Measurements from ENCODE around the gene THADA. TPM values are rescaled to one million over a fixed set of nuclear protein-coding genes. Genes with fewer than 3 reads are reported as not detected.
A peak's percentile ranks its signal among the peaks of the same experiment; 100 is the strongest.

THADA gene, protein sequence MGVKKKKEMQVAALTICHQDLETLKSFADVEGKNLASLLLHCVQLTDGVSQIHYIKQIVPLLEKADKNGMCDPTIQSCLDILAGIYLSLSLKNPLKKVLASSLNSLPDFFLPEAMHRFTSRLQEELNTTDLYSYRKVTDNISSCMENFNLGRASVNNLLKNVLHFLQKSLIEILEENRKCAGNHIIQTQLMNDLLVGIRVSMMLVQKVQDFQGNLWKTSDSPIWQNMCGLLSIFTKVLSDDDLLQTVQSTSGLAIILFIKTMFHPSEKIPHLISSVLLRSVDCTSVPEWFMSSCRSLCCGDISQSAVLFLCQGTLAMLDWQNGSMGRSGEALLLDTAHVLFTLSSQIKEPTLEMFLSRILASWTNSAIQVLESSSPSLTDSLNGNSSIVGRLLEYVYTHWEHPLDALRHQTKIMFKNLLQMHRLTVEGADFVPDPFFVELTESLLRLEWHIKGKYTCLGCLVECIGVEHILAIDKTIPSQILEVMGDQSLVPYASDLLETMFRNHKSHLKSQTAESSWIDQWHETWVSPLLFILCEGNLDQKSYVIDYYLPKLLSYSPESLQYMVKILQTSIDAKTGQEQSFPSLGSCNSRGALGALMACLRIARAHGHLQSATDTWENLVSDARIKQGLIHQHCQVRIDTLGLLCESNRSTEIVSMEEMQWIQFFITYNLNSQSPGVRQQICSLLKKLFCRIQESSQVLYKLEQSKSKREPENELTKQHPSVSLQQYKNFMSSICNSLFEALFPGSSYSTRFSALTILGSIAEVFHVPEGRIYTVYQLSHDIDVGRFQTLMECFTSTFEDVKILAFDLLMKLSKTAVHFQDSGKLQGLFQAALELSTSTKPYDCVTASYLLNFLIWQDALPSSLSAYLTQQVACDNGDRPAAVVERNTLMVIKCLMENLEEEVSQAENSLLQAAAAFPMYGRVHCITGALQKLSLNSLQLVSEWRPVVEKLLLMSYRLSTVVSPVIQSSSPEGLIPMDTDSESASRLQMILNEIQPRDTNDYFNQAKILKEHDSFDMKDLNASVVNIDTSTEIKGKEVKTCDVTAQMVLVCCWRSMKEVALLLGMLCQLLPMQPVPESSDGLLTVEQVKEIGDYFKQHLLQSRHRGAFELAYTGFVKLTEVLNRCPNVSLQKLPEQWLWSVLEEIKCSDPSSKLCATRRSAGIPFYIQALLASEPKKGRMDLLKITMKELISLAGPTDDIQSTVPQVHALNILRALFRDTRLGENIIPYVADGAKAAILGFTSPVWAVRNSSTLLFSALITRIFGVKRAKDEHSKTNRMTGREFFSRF (N-terminal part only)
- total RNA-seq (2014; rRNA removed; shearing (Covaris generic)): 31.2 and 32.0 TPM in 2 replicates
- total RNA-seq (2022): 30.1 and 32.3 TPM in 2 replicates
- Bru-seq, nascent RNA: percentile 77 among the genes with signal in this experiment
- BruChase-seq, experiment 1, labeled RNA remaining after a 6-hour chase: percentile 64 among the genes with signal in this experiment
- BruChase-seq, experiment 2, labeled RNA remaining after a 2-hour chase: percentile 62 among the genes with signal in this experiment
- long read RNA-seq, full-length matches to known transcripts: 11 of 38 reads
- long read RNA-seq, partial matches to known transcripts: 5 of 38 reads
- long read RNA-seq, other reads (novel, unspliced or antisense): 22 of 38 reads

DNA sequence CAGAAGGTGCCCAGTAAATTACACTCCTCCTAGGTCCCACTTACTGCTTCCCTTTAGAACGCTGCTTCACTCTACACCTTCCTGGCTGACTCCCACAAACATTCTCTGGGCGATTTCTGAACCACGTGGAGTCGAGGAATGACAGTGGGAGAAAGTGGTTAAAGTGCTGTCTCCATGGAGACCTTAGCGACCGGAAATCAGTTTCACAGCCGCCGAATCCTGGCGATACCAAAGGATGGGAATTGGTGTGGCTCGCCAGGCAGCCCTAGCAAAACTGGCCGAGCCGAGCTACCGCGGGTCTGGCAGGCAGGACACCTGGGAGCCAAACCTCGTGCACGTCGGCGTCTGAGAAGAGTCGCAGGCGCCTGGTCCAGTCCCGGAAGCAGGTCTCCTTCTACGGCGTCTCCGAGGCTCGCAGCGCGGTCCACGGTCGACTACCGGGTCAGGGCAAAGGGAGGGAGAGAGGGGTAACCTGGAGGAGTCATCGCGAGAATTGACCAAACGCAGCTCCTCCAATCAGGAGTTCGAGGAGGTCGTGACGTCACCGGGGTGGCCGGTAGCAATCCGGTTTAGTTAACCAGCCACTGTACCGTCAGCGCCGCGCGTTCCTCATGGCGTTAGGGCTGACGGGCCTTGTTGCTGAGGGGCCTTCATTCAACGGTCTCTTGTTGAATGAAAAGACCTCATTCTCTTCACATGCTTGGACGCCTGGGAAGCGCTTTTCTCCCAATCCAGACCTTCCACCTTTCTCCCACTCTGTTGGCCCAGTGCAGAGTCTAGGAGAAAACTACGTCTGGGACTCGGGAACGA, at the start of gene THADA:
Gene THADA (minus strand): TSS at position 436 of the 810 bp plus-strand sequence. CDS start 3,646 bp downstream, outside the sequence.
- peak within 1 kb of the TSS; percentile 45 for H3K27ac ChIP-seq (ENCODE audit: low read depth, low read length, poor library complexity, severe bottlenecking)
- H3K4me3 ChIP-seq (ENCODE audit: low read depth, low read length, poor library complexity, severe bottlenecking): peak within 1 kb of the TSS; percentile 92
- H3K4me1 ChIP-seq (ENCODE audit: insufficient read depth, low read length, poor library complexity, severe bottlenecking): peaks cover 12% of the 10 kb centered on the region
- peak within 1 kb of the TSS; percentile 89 for H2AFZ ChIP-seq (ENCODE audit: low read length)
- ChIA-PET POLR2A (interaction anchor here (0.7 to 1.2 kb wide), 6 partner anchors 9 to 766 kb away, joined by 3 to 5 read pairs (median 3); partner anchors contain the start of genes CAMKMT, PLEKHH2 and PREPL), CTCF (ENCODE audit: unreplicated experiment) (no interaction called here)
- no peaks in the 10 kb centered on the region for H3K9me2 ChIP-seq (ENCODE audit: insufficient read depth, low read length)
- H3K9me3 ChIP-seq (ENCODE audit: low read length): no peaks in the 10 kb centered on the region
- BruUV-seq (replicated peaks): no TSS peak
- H3K36me3 ChIP-seq (ENCODE audit: insufficient read depth, low read length): peaks cover 15% of the 10 kb centered on the region
- DNase-seq (ENCODE audit: low spot score): peak; percentile 99
- no peaks in the 10 kb centered on the region for H4K20me1 ChIP-seq (ENCODE audit: insufficient read depth, low read length)
- H3K4me2 ChIP-seq (ENCODE audit: low read length): peak within 1 kb of the TSS; percentile 83
- intact Hi-C loops (cut with micrococcal nuclease; ENCODE audit: unreplicated experiment): no loop called here
- no peak for TF ChIP-seq EZH2phosphoT487 (IDR thresholded peaks at IDR 0.05; ENCODE audit: borderline replicate concordance, low read depth, low read length)
- TF ChIP-seq, protein P1, sequence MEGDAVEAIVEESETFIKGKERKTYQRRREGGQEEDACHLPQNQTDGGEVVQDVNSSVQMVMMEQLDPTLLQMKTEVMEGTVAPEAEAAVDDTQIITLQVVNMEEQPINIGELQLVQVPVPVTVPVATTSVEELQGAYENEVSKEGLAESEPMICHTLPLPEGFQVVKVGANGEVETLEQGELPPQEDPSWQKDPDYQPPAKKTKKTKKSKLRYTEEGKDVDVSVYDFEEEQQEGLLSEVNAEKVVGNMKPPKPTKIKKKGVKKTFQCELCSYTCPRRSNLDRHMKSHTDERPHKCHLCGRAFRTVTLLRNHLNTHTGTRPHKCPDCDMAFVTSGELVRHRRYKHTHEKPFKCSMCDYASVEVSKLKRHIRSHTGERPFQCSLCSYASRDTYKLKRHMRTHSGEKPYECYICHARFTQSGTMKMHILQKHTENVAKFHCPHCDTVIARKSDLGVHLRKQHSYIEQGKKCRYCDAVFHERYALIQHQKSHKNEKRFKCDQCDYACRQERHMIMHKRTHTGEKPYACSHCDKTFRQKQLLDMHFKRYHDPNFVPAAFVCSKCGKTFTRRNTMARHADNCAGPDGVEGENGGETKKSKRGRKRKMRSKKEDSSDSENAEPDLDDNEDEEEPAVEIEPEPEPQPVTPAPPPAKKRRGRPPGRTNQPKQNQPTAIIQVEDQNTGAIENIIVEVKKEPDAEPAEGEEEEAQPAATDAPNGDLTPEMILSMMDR (conservative IDR thresholded peaks at IDR 0.05; ENCODE audit: low read length): no peak
- H3K79me2 ChIP-seq (ENCODE audit: insufficient read depth, low read depth, low read length): peaks cover 18% of the 10 kb centered on the region

GRCh38 chr2:43643680-43644079, 47.8 kb upstream of the THADA start:
- intact Hi-C loops (cut with micrococcal nuclease; ENCODE audit: unreplicated experiment): no loop called here
- H3K4me2 ChIP-seq (ENCODE audit: low read length): no peak overlapping the region
- POLR2A ChIA-PET: no interaction called here
- H3K9me3 ChIP-seq (ENCODE audit: low read length): no peaks in the 10 kb centered on the region
- no peak for DNase-seq (ENCODE audit: low spot score)
- H3K79me2 ChIP-seq (ENCODE audit: insufficient read depth, low read depth, low read length): no peaks in the 10 kb centered on the region
- no TSS peak for BruUV-seq (replicated peaks)
- H3K4me1 ChIP-seq (ENCODE audit: insufficient read depth, low read length, poor library complexity, severe bottlenecking): no peaks in the 10 kb centered on the region
- no peaks in the 10 kb centered on the region for H3K9me2 ChIP-seq (ENCODE audit: insufficient read depth, low read length)
- H3K27ac ChIP-seq (ENCODE audit: low read depth, low read length, poor library complexity, severe bottlenecking): no peak overlapping the region
- no peaks in the 10 kb centered on the region for H3K36me3 ChIP-seq (ENCODE audit: insufficient read depth, low read length)
- H4K20me1 ChIP-seq (ENCODE audit: insufficient read depth, low read length): no peaks in the 10 kb centered on the region
- no peak for TF ChIP-seq EZH2phosphoT487 (IDR thresholded peaks at IDR 0.05; ENCODE audit: borderline replicate concordance, low read depth, low read length)
- TF ChIP-seq, protein P1 (conservative IDR thresholded peaks at IDR 0.05; ENCODE audit: low read length): no peak
- H3K4me3 ChIP-seq (ENCODE audit: low read depth, low read length, poor library complexity, severe bottlenecking): no peak overlapping the region
- H2AFZ ChIP-seq (ENCODE audit: low read length): no peak overlapping the region
- CTCF ChIA-PET (ENCODE audit: unreplicated experiment): no interaction called here

All from OCI-LY7 (cell line).